Measurements from ENCODE around the gene APOA4. TPM values are rescaled to one million over a fixed set of nuclear protein-coding genes. Genes with fewer than 3 reads are reported as not detected.

APOA4 gene
- total and polyA plus RNA-seq, 2 of the 13 experiments (the other 11 are each of a cell fraction or from before 2014, with no cell fraction given): 3.8 to 7.2 TPM

DNA sequence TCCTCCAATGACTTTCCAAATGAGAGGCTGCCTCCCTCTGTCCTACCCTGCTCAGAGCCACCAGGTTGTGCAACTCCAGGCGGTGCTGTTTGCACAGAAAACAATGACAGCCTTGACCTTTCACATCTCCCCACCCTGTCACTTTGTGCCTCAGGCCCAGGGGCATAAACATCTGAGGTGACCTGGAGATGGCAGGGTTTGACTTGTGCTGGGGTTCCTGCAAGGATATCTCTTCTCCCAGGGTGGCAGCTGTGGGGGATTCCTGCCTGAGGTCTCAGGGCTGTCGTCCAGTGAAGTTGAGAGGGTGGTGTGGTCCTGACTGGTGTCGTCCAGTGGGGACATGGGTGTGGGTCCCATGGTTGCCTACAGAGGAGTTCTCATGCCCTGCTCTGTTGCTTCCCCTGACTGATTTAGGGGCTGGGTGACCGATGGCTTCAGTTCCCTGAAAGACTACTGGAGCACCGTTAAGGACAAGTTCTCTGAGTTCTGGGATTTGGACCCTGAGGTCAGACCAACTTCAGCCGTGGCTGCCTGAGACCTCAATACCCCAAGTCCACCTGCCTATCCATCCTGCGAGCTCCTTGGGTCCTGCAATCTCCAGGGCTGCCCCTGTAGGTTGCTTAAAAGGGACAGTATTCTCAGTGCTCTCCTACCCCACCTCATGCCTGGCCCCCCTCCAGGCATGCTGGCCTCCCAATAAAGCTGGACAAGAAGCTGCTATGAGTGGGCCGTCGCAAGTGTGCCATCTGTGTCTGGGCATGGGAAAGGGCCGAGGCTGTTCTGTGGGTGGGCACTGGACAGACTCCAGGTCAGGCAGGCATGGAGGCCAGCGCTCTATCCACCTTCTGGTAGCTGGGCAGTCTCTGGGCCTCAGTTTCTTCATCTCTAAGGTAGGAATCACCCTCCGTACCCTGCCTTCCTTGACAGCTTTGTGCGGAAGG lies 9.5 kb upstream of the APOA4 start (continued):
- TF ChIP-seq, protein P1, sequence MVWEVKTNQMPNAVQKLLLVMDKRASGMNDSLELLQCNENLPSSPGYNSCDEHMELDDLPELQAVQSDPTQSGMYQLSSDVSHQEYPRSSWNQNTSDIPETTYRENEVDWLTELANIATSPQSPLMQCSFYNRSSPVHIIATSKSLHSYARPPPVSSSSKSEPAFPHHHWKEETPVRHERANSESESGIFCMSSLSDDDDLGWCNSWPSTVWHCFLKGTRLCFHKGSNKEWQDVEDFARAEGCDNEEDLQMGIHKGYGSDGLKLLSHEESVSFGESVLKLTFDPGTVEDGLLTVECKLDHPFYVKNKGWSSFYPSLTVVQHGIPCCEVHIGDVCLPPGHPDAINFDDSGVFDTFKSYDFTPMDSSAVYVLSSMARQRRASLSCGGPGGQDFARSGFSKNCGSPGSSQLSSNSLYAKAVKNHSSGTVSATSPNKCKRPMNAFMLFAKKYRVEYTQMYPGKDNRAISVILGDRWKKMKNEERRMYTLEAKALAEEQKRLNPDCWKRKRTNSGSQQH (CRISPR knock-in tag; IDR thresholded peaks at IDR 0.05; ENCODE audit: low read depth): peak; percentile 41; the same call in 1 of the 2 replicates
- TF ChIP-seq RBM39 (IDR thresholded peaks at IDR 0.05; ENCODE audit: low read depth, low read length, poor library complexity, severe bottlenecking): peak; percentile 37
- TF ChIP-seq, protein P2, sequence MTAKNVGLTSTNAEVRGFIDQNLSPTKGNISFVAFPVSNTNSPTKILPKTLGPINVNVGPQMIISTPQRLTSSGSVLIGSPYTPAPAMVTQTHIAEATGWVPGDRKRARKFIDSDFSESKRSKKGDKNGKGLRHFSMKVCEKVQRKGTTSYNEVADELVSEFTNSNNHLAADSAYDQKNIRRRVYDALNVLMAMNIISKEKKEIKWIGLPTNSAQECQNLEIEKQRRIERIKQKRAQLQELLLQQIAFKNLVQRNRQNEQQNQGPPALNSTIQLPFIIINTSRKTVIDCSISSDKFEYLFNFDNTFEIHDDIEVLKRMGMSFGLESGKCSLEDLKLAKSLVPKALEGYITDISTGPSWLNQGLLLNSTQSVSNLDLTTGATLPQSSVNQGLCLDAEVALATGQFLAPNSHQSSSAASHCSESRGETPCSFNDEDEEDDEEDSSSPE (CRISPR knock-in tag; IDR thresholded peaks at IDR 0.05): 0 out of 2 replicates have a peak, but pooled peaks have one; percentile 19
- peak; percentile 95 for TF ChIP-seq TARDBP (CRISPR knock-in tag; IDR thresholded peaks at IDR 0.05)
- peak; percentile 54; the same call in 1 of the 2 replicates for TF ChIP-seq RFX3 (CRISPR knock-in tag; IDR thresholded peaks at IDR 0.05)
- TF ChIP-seq XBP1 (CRISPR knock-in tag; IDR thresholded peaks at IDR 0.05): no peak
- TF ChIP-seq HOXA7 (CRISPR knock-in tag; IDR thresholded peaks at IDR 0.05): no peak
- TF ChIP-seq, protein P3, sequence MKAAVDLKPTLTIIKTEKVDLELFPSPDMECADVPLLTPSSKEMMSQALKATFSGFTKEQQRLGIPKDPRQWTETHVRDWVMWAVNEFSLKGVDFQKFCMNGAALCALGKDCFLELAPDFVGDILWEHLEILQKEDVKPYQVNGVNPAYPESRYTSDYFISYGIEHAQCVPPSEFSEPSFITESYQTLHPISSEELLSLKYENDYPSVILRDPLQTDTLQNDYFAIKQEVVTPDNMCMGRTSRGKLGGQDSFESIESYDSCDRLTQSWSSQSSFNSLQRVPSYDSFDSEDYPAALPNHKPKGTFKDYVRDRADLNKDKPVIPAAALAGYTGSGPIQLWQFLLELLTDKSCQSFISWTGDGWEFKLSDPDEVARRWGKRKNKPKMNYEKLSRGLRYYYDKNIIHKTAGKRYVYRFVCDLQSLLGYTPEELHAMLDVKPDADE (CRISPR knock-in tag; IDR thresholded peaks at IDR 0.05): peak; percentile 85; the same call in 1 of the 2 replicates
- peak; percentile 98 for TF ChIP-seq RXRA (CRISPR knock-in tag; IDR thresholded peaks at IDR 0.05)
- TF ChIP-seq RFX5 (IDR thresholded peaks at IDR 0.05; ENCODE audit: low read depth, low read length): no peak
- no peak for TF ChIP-seq ARHGAP35 (CRISPR knock-in tag; IDR thresholded peaks at IDR 0.05; ENCODE audit: borderline replicate concordance)
- TF ChIP-seq ZBTB21 (CRISPR knock-in tag; IDR thresholded peaks at IDR 0.05): 0 out of 2 replicates have a peak, but pooled peaks have one; percentile 26
- TF ChIP-seq, protein P4, sequence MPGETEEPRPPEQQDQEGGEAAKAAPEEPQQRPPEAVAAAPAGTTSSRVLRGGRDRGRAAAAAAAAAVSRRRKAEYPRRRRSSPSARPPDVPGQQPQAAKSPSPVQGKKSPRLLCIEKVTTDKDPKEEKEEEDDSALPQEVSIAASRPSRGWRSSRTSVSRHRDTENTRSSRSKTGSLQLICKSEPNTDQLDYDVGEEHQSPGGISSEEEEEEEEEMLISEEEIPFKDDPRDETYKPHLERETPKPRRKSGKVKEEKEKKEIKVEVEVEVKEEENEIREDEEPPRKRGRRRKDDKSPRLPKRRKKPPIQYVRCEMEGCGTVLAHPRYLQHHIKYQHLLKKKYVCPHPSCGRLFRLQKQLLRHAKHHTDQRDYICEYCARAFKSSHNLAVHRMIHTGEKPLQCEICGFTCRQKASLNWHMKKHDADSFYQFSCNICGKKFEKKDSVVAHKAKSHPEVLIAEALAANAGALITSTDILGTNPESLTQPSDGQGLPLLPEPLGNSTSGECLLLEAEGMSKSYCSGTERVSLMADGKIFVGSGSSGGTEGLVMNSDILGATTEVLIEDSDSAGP (CRISPR knock-in tag; IDR thresholded peaks at IDR 0.05; ENCODE audit: borderline replicate concordance): peak; percentile 78
- peak; percentile 95 for TF ChIP-seq NCOR1 (IDR thresholded peaks at IDR 0.05; ENCODE audit: borderline replicate concordance, low read length)
- TF ChIP-seq ZNF264 (CRISPR knock-in tag; IDR thresholded peaks at IDR 0.05): peak; percentile 96
- TF ChIP-seq CAMTA2 (CRISPR knock-in tag; IDR thresholded peaks at IDR 0.05; ENCODE audit: borderline replicate concordance): no peak
- no peak for TF ChIP-seq ZNF17 (CRISPR knock-in tag; IDR thresholded peaks at IDR 0.05)
- no peak; the same call in 1 of the 2 replicates for TF ChIP-seq GLI4 (CRISPR knock-in tag; IDR thresholded peaks at IDR 0.05; ENCODE audit: borderline replicate concordance)
- peak; percentile 97 for TF ChIP-seq PRMT3 (CRISPR knock-in tag; IDR thresholded peaks at IDR 0.05; ENCODE audit: borderline replicate concordance, low read depth)
- TF ChIP-seq PHF20 (CRISPR knock-in tag; IDR thresholded peaks at IDR 0.05): no peak
- TF ChIP-seq ZNF790 (CRISPR knock-in tag; IDR thresholded peaks at IDR 0.05; ENCODE audit: borderline replicate concordance): no peak; the same call in 1 of the 2 replicates
- TF ChIP-seq ZNF577 (CRISPR knock-in tag; IDR thresholded peaks at IDR 0.05; ENCODE audit: borderline replicate concordance, low read depth): no peak
- TF ChIP-seq ZNF556 (CRISPR knock-in tag; IDR thresholded peaks at IDR 0.05; ENCODE audit: borderline replicate concordance): peak; percentile 68; the same call in 1 of the 2 replicates
- TF ChIP-seq ZNF143 (CRISPR knock-in tag; IDR thresholded peaks at IDR 0.05): 0 out of 2 replicates have a peak, but pooled peaks have one; percentile 49

Measured in HepG2 (cell line).